B cell (primary cell): Measurements from ENCODE around the gene ZDHHC12. TPM values are rescaled to one million over a fixed set of nuclear protein-coding genes. Genes with fewer than 3 reads are reported as not detected.

Experiments
- ATAC-seq: fragments of 200-7000 bp; cut with Tn5 transposase; one replicate; pipeline ENCODE4 v1.10.0; 2021; ENCODE audit warnings: low read depth, mild to moderate bottlenecking, moderate number of reproducible peaks, moderate library complexity
- CTCF ChIA-PET: fragments of 350-600 bp; sonication (Branson Sonifier 250); formaldehyde crosslinking; loops from one replicate; lab custom pipeline; 2021; ENCODE audit warnings: antibody characterized with exemption, inconsistent platforms; lab: Charles Lee
- POLR2A ChIA-PET: fragments of 350-600 bp; sonication (Branson Sonifier 250); formaldehyde crosslinking; loops from one replicate; lab custom pipeline; 2021; ENCODE audit warnings: antibody characterized with exemption; lab: Charles Lee
- DNase-seq: peaks from one replicate; pipeline ENCODE4 v3.0.0; 2013
- H2AFZ ChIP-seq: 2 replicates; pipeline ENCODE4 v1.6.1; 2012; ENCODE audit warnings: mild to moderate bottlenecking, low read depth, low read length; ENCODE audit not compliant: insufficient read depth, poor library complexity, severe bottlenecking
- H3K27ac ChIP-seq, 2 donors: 1 replicate in 1 of 2; 2 replicates in 1 of 2; pipeline ENCODE4 v1.5.1; 2012 to 2013; ENCODE audit warnings: low read length in 2 of 2, mild to moderate bottlenecking in 2 of 2, moderate library complexity in 1 of 2
- H3K27me3 ChIP-seq, 4 experiments: fragments of 200-600 bp in 1 of 4; sonication (generic) in 1 of 4; replicated peaks in 1 of 4; 1 replicate in 2 of 4; 2 replicates in 2 of 4; pipeline versions ENCODE4 v1.6.1 to v1.7.0; 2013 to 2016; ENCODE audit warnings: low read length in 3 of 4, mild to moderate bottlenecking in 2 of 4, mixed read lengths in 1 of 4, moderate library complexity in 1 of 4; ENCODE audit not compliant: insufficient read depth in 4 of 4, control insufficient read depth in 3 of 4; ENCODE audit errors: control extremely low read depth in 1 of 4
- H3K36me3 ChIP-seq, 2 experiments: replicated peaks in 1 of 2; 1 replicate in 1 of 2; 2 replicates in 1 of 2; pipeline versions ENCODE4 v1.6.1 to v1.7.1; 2013; ENCODE audit warnings: low read length in 1 of 2; ENCODE audit not compliant: insufficient read depth in 2 of 2, control insufficient read depth in 1 of 2; ENCODE audit errors: control extremely low read depth in 1 of 2, extremely low read depth in 1 of 2
- H3K4me1 ChIP-seq, 2 donors: fragments of 200-600 bp in 1 of 2; sonication (generic) in 1 of 2; 1 replicate in 1 of 2; 2 replicates in 1 of 2; pipeline versions ENCODE4 v1.5.1 to v1.6.1; 2013 to 2017; ENCODE audit warnings: low read length in 2 of 2; ENCODE audit not compliant: control insufficient read depth in 2 of 2, insufficient read depth in 2 of 2
- H3K4me2 ChIP-seq: replicated peaks from 2 replicates; pipeline ENCODE3; 2012; ENCODE audit warnings: mild to moderate bottlenecking, low read depth, low read length; ENCODE audit not compliant: poor library complexity, severe bottlenecking
- H3K4me3 ChIP-seq, 5 experiments: fragments of 200-600 bp in 1 of 5; sonication (generic) in 1 of 5; 1 replicate in 3 of 5; 2 replicates in 2 of 5; pipeline versions ENCODE4 v1.5.1 to v1.7.0; 2011 to 2016; ENCODE audit warnings: low read length in 4 of 5, mild to moderate bottlenecking in 4 of 5, low read depth in 2 of 5, control low read depth in 1 of 5, moderate library complexity in 1 of 5; ENCODE audit not compliant: insufficient read depth in 1 of 5; ENCODE audit errors: control extremely low read depth in 1 of 5, extremely low read depth in 1 of 5
- H3K79me2 ChIP-seq: fragments of 200-600 bp; sonication (generic); one replicate; pipeline ENCODE4 v1.6.0; 2016; ENCODE audit warnings: low read length; ENCODE audit not compliant: control insufficient read depth, insufficient read depth
- H3K9ac ChIP-seq: fragments of 200-600 bp; sonication (generic); 2 replicates; pipeline ENCODE4 v1.6.1; 2017; ENCODE audit warnings: mild to moderate bottlenecking, low read length, moderate library complexity
- H3K9me3 ChIP-seq, 3 donors: one replicate each; pipeline versions ENCODE4 v1.6.1 to v1.7.1; 2013; ENCODE audit warnings: low read length in 2 of 3; ENCODE audit not compliant: control insufficient read depth in 2 of 3, insufficient read depth in 1 of 3; ENCODE audit errors: control extremely low read depth in 1 of 3
- H4K20me1 ChIP-seq: 2 replicates; pipeline ENCODE4 v1.6.0; 2012; ENCODE audit warnings: mild to moderate bottlenecking, low read length; ENCODE audit not compliant: insufficient read depth, control insufficient read depth, poor library complexity, severe bottlenecking
- H3K27ac Mint-ChIP-seq: one replicate; pipeline ENCODE4 v1.8.0; 2021; ENCODE audit warnings: mixed read lengths
- H3K27me3 Mint-ChIP-seq: one replicate; pipeline ENCODE4 v1.8.0; 2021; ENCODE audit warnings: mixed read lengths
- H3K4me1 Mint-ChIP-seq: one replicate; pipeline ENCODE4 v1.8.0; 2021; ENCODE audit warnings: mixed read lengths
- H3K4me3 Mint-ChIP-seq: one replicate; pipeline ENCODE4 v1.8.0; 2021; ENCODE audit warnings: mixed read lengths
- H3K9me3 Mint-ChIP-seq: one replicate; pipeline ENCODE4 v1.8.0; 2022; ENCODE audit warnings: mixed read lengths; ENCODE audit not compliant: insufficient read depth
- CTCF ChIP-seq: fragments of 200-600 bp; IDR thresholded peaks from one replicate; pipeline ENCODE4 v1.8.0; 2022; ENCODE audit warnings: antibody characterized with exemption, mild to moderate bottlenecking
- EZH2 ChIP-seq: IDR thresholded peaks from 2 replicates; pipeline ENCODE4 v1.6.1; 2012; ENCODE audit warnings: borderline replicate concordance, low read depth, mild to moderate bottlenecking, moderate library complexity, low read length; ENCODE audit not compliant: insufficient read depth, poor library complexity, severe bottlenecking
- whole genome bisulfite sequencing: methylation state at CpG from one replicate; pipeline ENCODE4 v1.1.5; 2013; ENCODE audit warnings: missing lambda C conversion rate; ENCODE audit not compliant: insufficient coverage; 5-methylcytosine and 5-hydroxymethylcytosine counted together
- intact Hi-C: fragments of 100-400 bp; cut with micrococcal nuclease; formaldehyde crosslinking; loops from one replicate; pipeline ENCODE4 v1.10.0; 2022
- polyA plus RNA-seq: library from polyadenylated mRNA; depleted of rRNA; stranded (reverse); fragments of >200 nt; gene quantifications from 2 replicates; pipeline ENCODE4 v1.2.3, GENCODE V29; 2012
- total RNA-seq, 2 donors: library from RNA; stranded (reverse); fragments of 120-200 nt in 1 of 2; gene quantifications; 1 replicate in 1 of 2; 2 replicates in 1 of 2; pipeline versions ENCODE4 v1.2.3 to v1.2.4, GENCODE V29; 2013 to 2022

Gene ZDHHC12
- total and polyA plus RNA-seq, 2 donors (not counting 1 experiment from before 2014, with no cell fraction given): 28.5 to 47.0 TPM

- no peak overlapping the region for H3K27ac Mint-ChIP-seq
- H3K79me2 ChIP-seq: no peaks in the 10 kb centered on the region
- TF ChIP-seq CTCF (no peak), EZH2 (no peak)
- no peak overlapping the region for H3K4me3 ChIP-seq
- WGBS: 98% methylated on average over 24 of the region's 27 CpGs
- H2AFZ ChIP-seq: no peak overlapping the region
- H3K36me3 ChIP-seq: peaks cover 0 to 17% of the 10 kb centered on the region in 2 experiments
- intact Hi-C loops: no loop called here
- H3K4me2 ChIP-seq: no peak overlapping the region
- no peak overlapping the region for H3K4me3 Mint-ChIP-seq
- H4K20me1 ChIP-seq: no peaks in the 10 kb centered on the region
- ChIA-PET POLR2A (interaction anchor here (0.5 kb wide), 1 partner anchor 49 kb away, joined by 3 read pairs; no protein-coding TSS in a partner anchor), CTCF (no interaction called here)
- no peaks in the 10 kb centered on the region for H3K9me3 ChIP-seq
- H3K27me3 Mint-ChIP-seq: no peaks in the 10 kb centered on the region
- H3K4me1 Mint-ChIP-seq: peaks cover 6% of the 10 kb centered on the region
- peaks cover 2 to 3% of the 10 kb centered on the region in 2 donors for H3K4me1 ChIP-seq
- ATAC-seq (no peak), DNase-seq (peak; percentile 6)
- no peak overlapping the region for H3K27ac ChIP-seq
- no peaks in the 10 kb centered on the region for H3K27me3 ChIP-seq
- H3K9ac ChIP-seq: no peak overlapping the region
- H3K9me3 Mint-ChIP-seq: no peaks in the 10 kb centered on the region
Observed at GRCh38 chr9:128729766-128730517, 6.0 kb upstream of the ZDHHC12 start.

GRCh38 chr9:128729302-128729701, 5.4 kb upstream of the ZDHHC12 start:
- Histone ChIP-seq H2AFZ (no peak overlapping the region), H3K4me1 (peaks cover 8 to 10% of the 10 kb centered on the region in 2 donors), H3K79me2 (peaks cover 3% of the 10 kb centered on the region), H3K9me3 (no peaks in the 10 kb centered on the region), H3K4me3 (no peak overlapping the region), H3K4me2 (no peak overlapping the region), H3K27ac (no peak overlapping the region), H4K20me1 (no peaks in the 10 kb centered on the region), H3K36me3 (peaks cover 0 to 15% of the 10 kb centered on the region in 2 experiments), H3K9ac (no peak overlapping the region), H3K27me3 (no peaks in the 10 kb centered on the region)
- no peak overlapping the region for H3K4me3 Mint-ChIP-seq
- H3K9me3 Mint-ChIP-seq: no peaks in the 10 kb centered on the region
- no peak for TF ChIP-seq EZH2
- peaks cover 13% of the 10 kb centered on the region for H3K4me1 Mint-ChIP-seq
- no peak for ATAC-seq
- H3K27me3 Mint-ChIP-seq: no peaks in the 10 kb centered on the region
- H3K27ac Mint-ChIP-seq: no peak overlapping the region
- CTCF ChIA-PET: no interaction called here
- POLR2A ChIA-PET: no interaction called here
- intact Hi-C loops: no loop called here
- peak; percentile 7 for DNase-seq
- 95% methylated on average over 2 of the region's 5 CpGs for WGBS
